Upper lobe of right lung (tissue), 1 donor: ENCODE measurements around the gene PRCC. TPM values are rescaled to one million over a fixed set of nuclear protein-coding genes. Genes with fewer than 3 reads are reported as not detected.

Experiments used
- ATAC-seq: fragments of 200-7000 bp; cut with Tn5 transposase; one replicate; pipeline ENCODE4 v1.9.1; 2020; ENCODE audit warnings: mild to moderate bottlenecking, moderate library complexity
- DNase-seq: peaks from one replicate; pipeline ENCODE4 v3.0.0-alpha.2; 2020
- H3K27ac ChIP-seq: fragments of 200-600 bp; one replicate; pipeline ENCODE4 v1.8.0; 2022
- H3K27me3 ChIP-seq: fragments of 200-600 bp; one replicate; pipeline ENCODE4 v1.8.0; 2022; ENCODE audit warnings: mild to moderate bottlenecking
- H3K36me3 ChIP-seq: fragments of 200-600 bp; one replicate; pipeline ENCODE4 v1.8.0; 2022
- H3K4me1 ChIP-seq: fragments of 200-600 bp; one replicate; pipeline ENCODE4 v1.8.0; 2022
- H3K4me3 ChIP-seq: fragments of 200-600 bp; one replicate; pipeline ENCODE4 v1.8.0; 2022; ENCODE audit warnings: mild to moderate bottlenecking
- H3K9me3 ChIP-seq: fragments of 200-600 bp; one replicate; pipeline ENCODE4 v1.8.0; 2022
- intact Hi-C: fragments of 100-400 bp; cut with DNase I; formaldehyde crosslinking; loops from one replicate; pipeline ENCODE4 v1.11.0; 2022
- total RNA-seq: library from RNA; stranded (reverse); fragmentation: NEBNext Ultra II Directional; extraction: Animal tissue kit (Norgen Biotek cat#: 25700); gene quantifications from one replicate; pipeline ENCODE4 v1.2.1, GENCODE V29; 2021
- TF ChIP-seq, protein P1 (sequence below): fragments of 200-600 bp; IDR thresholded peaks from one replicate; pipeline ENCODE4 v1.8.0; 2022; ENCODE audit warnings: antibody characterized with exemption
- donor health status: DM: no; HTN: yes; CAD: no; lungs with severe emphysema.

Gene PRCC
- total RNA-seq, 1 donor from 2014 or later, result 48.5 TPM

DNA sequence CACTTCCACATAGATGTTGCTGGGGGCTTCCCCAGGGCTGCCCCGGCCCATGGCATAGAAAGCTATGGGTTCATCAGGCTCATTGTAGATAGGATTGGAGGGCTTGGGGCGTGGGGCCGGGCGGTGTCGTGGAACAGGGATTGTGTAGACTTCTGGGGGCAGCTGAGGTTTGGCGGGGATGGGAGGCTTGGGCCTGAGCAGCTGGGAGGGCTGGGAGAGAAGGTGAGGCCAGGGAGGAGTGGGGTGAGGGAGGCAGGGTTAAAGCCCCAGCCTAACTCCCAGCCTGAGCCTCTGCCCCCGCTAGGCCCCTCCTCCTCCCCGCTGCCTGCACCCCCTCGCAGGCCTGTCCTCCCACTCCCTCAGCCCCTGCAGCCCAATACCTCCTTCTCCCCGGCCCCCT lies 41.9 kb downstream of the PRCC start:
- intact Hi-C loops, result no loop called here
- H3K27ac ChIP-seq, result no peak overlapping the region
- peaks cover 27% of the 10 kb centered on the region for H3K4me1 ChIP-seq
- ATAC-seq (no peak), DNase-seq (no peak)
- TF ChIP-seq, protein P1, sequence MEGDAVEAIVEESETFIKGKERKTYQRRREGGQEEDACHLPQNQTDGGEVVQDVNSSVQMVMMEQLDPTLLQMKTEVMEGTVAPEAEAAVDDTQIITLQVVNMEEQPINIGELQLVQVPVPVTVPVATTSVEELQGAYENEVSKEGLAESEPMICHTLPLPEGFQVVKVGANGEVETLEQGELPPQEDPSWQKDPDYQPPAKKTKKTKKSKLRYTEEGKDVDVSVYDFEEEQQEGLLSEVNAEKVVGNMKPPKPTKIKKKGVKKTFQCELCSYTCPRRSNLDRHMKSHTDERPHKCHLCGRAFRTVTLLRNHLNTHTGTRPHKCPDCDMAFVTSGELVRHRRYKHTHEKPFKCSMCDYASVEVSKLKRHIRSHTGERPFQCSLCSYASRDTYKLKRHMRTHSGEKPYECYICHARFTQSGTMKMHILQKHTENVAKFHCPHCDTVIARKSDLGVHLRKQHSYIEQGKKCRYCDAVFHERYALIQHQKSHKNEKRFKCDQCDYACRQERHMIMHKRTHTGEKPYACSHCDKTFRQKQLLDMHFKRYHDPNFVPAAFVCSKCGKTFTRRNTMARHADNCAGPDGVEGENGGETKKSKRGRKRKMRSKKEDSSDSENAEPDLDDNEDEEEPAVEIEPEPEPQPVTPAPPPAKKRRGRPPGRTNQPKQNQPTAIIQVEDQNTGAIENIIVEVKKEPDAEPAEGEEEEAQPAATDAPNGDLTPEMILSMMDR, result no peak
- H3K9me3 ChIP-seq, result no peaks in the 10 kb centered on the region
- H3K27me3 ChIP-seq, result no peaks in the 10 kb centered on the region
- no peak overlapping the region for H3K4me3 ChIP-seq
- H3K36me3 ChIP-seq, result no peaks in the 10 kb centered on the region

DNA sequence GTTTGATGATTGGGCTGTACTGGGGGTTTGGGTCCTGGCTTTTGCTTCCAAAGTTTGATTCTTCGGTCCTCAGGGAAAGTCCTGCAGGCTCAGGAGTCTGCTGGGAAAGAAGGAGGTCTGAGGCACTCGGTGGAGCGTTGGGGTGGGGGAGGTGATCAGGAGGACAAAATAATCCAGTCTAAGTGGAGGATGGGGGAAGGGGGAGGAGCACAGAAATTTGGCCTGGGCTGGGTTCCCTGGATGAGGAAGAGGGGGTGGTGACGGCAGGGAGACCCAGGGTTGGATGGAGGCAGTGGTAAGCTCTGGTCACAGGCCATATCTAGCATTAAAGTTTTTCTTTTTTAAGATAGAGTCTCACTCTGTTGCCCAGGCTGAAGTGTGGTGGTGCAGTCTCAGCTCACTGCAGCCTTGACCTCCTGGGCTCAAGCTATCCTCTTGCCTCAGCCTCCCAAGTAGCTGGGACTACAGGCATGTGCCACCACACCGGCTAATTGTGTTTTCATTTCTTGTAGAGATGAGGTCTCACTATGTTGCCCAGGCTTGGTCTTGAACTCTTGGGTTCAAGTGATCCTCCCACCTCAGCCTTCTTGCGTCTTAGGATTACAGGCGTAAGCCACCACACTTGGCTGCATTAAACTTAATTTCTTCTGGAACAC lies 42.5 kb downstream of the PRCC start:
- Histone ChIP-seq H3K36me3 (no peaks in the 10 kb centered on the region), H3K27me3 (no peaks in the 10 kb centered on the region), H3K4me1 (peaks cover 27% of the 10 kb centered on the region), H3K9me3 (no peaks in the 10 kb centered on the region), H3K27ac (no peak overlapping the region), H3K4me3 (no peak overlapping the region)
- TF ChIP-seq, protein P1, result no peak
- DNase-seq (peak; percentile 10), ATAC-seq (no peak)
- intact Hi-C loops, result no loop called here

DNA sequence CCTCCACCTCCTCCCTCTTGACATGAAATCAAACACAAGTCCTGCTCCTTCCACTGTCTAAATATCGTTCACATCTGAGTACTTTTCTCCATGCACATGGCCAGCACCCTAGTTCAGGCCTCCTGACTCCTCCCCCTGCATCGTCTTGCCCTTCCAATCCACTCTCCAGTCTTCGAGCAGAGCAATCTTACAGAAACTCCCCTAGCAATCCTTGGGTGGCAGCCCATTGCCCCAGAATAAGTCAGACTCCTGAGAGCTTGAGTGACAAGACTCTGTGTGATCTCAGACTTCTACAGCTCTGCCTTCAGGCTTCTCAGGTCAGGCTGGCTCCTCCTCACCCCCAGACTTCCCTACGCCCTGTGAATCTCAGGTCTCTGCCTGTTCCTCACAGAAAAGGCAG lies 43.8 kb downstream of the PRCC start:
- TF ChIP-seq, protein P1, result no peak
- ATAC-seq (no peak), DNase-seq (no peak)
- H3K36me3 ChIP-seq, result no peaks in the 10 kb centered on the region
- no peaks in the 10 kb centered on the region for H3K27me3 ChIP-seq
- no peak overlapping the region for H3K27ac ChIP-seq
- H3K4me3 ChIP-seq, result no peak overlapping the region
- intact Hi-C loops, result no loop called here
- H3K9me3 ChIP-seq, result no peaks in the 10 kb centered on the region
- H3K4me1 ChIP-seq, result peaks cover 20% of the 10 kb centered on the region

DNA sequence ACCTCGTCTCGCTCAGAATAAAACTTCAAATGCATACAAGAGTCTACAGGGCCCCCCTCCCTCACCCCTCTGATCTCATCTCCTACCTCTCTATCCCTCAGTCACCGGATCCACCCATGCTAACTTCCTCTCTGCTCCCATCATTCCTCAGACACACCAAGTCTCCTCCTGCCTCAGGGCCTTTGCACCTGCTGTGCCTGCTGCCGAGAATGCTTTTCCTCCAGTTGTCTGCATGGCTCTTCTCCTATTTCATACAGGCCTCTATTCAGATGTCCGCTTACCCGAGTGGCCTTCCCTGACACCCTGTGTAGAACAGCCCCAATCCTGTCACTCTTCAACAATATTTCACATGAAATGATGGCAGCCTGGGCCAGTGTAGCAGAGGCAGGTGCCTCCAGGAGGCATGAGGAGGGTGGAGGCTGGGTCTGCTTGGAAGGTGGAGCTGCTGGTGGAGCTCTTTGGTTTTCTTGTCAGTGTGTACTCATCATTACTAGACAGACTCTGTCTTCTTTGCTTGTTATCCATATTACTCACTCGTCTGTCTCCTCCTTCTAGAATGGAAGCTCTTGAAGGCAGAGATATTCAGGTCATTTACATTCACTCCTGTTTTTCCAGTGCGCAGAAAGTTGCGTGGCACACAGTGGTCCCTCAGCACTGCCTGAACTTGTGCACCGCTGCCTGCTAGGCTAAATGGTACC lies 45.1 kb downstream of the PRCC start:
- Histone ChIP-seq H3K27me3 (no peaks in the 10 kb centered on the region), H3K4me3 (no peak overlapping the region), H3K36me3 (no peaks in the 10 kb centered on the region), H3K27ac (no peak overlapping the region), H3K4me1 (peaks cover 20% of the 10 kb centered on the region), H3K9me3 (no peaks in the 10 kb centered on the region)
- ATAC-seq (no peak), DNase-seq (no peak)
- intact Hi-C loops, result no loop called here
- TF ChIP-seq, protein P1, result no peak

DNA sequence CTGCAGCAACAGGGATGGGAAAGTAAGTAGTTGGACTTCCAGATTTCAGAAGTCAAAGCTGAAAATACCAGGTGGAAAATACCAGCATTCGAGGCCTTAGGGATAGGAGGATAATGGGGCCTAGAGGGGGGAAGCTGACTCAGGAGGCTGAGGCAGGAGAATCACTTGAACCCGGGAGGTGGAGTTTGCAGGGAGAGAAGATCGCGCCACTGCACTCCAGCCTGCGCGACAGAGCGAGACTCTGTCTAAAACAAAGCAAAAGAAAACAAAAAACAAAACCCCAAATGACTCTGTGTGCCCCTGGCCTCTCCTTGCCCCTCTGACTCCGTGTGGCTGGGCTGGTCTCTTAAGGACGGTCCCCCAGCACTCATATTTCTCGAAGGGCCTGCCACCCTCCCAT lies 46.0 kb downstream of the PRCC start:
- intact Hi-C loops, result no loop called here

More for the DNA sequence above, 46.0 kb downstream of the PRCC start:
- Histone ChIP-seq H3K27me3 (no peaks in the 10 kb centered on the region), H3K9me3 (no peaks in the 10 kb centered on the region), H3K4me3 (peak overlapping the region; percentile 52), H3K4me1 (peaks cover 20% of the 10 kb centered on the region), H3K36me3 (no peaks in the 10 kb centered on the region), H3K27ac (no peak overlapping the region)
- DNase-seq (no peak), ATAC-seq (no peak)
- TF ChIP-seq, protein P1, result no peak
